H9 (cell line): ENCODE data around the gene SCGB1D2. TPM values are rescaled to one million over a fixed set of nuclear protein-coding genes. Genes with fewer than 3 reads are reported as not detected.

Experiments
- DNase-seq: peaks from one replicate; pipeline ENCODE4 v3.0.0-alpha.2; 2017
- H2AFZ ChIP-seq: one replicate; pipeline ENCODE4 v1.6.1; 2013; ENCODE audit warnings: mild to moderate bottlenecking, low read length, control low read depth, moderate library complexity
- H2AK5ac ChIP-seq: 2 replicates; pipeline ENCODE4 v1.6.1; 2013; ENCODE audit warnings: low read length, control low read depth, mixed read lengths; ENCODE audit not compliant: insufficient read length
- H2BK120ac ChIP-seq: one replicate; pipeline ENCODE4 v1.6.1; 2013; ENCODE audit warnings: low read depth, mild to moderate bottlenecking, low read length, control low read depth, inconsistent platforms; ENCODE audit not compliant: poor library complexity, severe bottlenecking
- H2BK12ac ChIP-seq: 2 replicates; pipeline ENCODE4 v1.6.1; 2013; ENCODE audit warnings: low read length, control low read depth, mixed read lengths, low read depth; ENCODE audit not compliant: insufficient read length
- H2BK15ac ChIP-seq: 2 replicates; pipeline ENCODE4 v1.6.1; 2013; ENCODE audit warnings: low read depth, low read length, control low read depth
- H2BK20ac ChIP-seq: one replicate; pipeline ENCODE4 v1.6.1; 2013; ENCODE audit warnings: low read depth, mild to moderate bottlenecking, low read length, control low read depth, inconsistent platforms; ENCODE audit not compliant: poor library complexity, severe bottlenecking
- H2BK5ac ChIP-seq: 2 replicates; pipeline ENCODE4 v1.6.1; 2013; ENCODE audit warnings: low read length, control low read depth, mixed read lengths; ENCODE audit not compliant: insufficient read length
- H3K14ac ChIP-seq: 2 replicates; pipeline ENCODE4 v1.6.1; 2013; ENCODE audit warnings: low read length, control low read depth; ENCODE audit not compliant: insufficient read depth
- H3K18ac ChIP-seq: 2 replicates; pipeline ENCODE4 v1.6.1; 2013; ENCODE audit warnings: low read depth, mild to moderate bottlenecking, mixed read lengths, low read length, control low read depth; ENCODE audit not compliant: insufficient read length
- H3K23ac ChIP-seq: 2 replicates; pipeline ENCODE4 v1.6.1; 2013; ENCODE audit warnings: low read length, control low read depth, mixed read lengths, low read depth; ENCODE audit not compliant: insufficient read length
- H3K23me2 ChIP-seq: 2 replicates; pipeline ENCODE4 v1.6.1; 2013; ENCODE audit warnings: low read depth, mild to moderate bottlenecking, mixed read lengths, low read length, control low read depth; ENCODE audit not compliant: insufficient read length, poor library complexity, severe bottlenecking
- H3K27ac ChIP-seq: 2 replicates; pipeline ENCODE4 v1.5.1; 2013; ENCODE audit warnings: low read length, control low read depth, mixed read lengths, low read depth; ENCODE audit not compliant: insufficient read length
- H3K27me3 ChIP-seq: 2 replicates; pipeline ENCODE4 v1.6.1; 2013; ENCODE audit warnings: low read length, control low read depth, inconsistent platforms; ENCODE audit not compliant: insufficient read depth
- H3K4ac ChIP-seq: 2 replicates; pipeline ENCODE4 v1.6.1; 2013; ENCODE audit warnings: low read depth, mild to moderate bottlenecking, control low read depth, inconsistent platforms, low read length, moderate library complexity
- H3K4me1 ChIP-seq: 2 replicates; pipeline ENCODE4 v1.6.1; 2013; ENCODE audit warnings: low read length, control low read depth, inconsistent platforms; ENCODE audit not compliant: insufficient read depth
- H3K4me2 ChIP-seq: 2 replicates; pipeline ENCODE4 v1.6.1; 2013; ENCODE audit warnings: low read length, control low read depth, mixed read lengths; ENCODE audit not compliant: insufficient read length, insufficient read depth
- H3K56ac ChIP-seq: 2 replicates; pipeline ENCODE4 v1.6.1; 2013; ENCODE audit warnings: low read depth, mild to moderate bottlenecking, mixed read lengths, low read length, control low read depth; ENCODE audit not compliant: insufficient read length
- H3K79me1 ChIP-seq: 2 replicates; pipeline ENCODE4 v1.6.1; 2013; ENCODE audit warnings: low read depth, mild to moderate bottlenecking, moderate library complexity, low read length, control low read depth, inconsistent platforms; ENCODE audit not compliant: insufficient read depth, poor library complexity, severe bottlenecking
- H3K79me2 ChIP-seq: 2 replicates; pipeline ENCODE4 v1.6.1; 2013; ENCODE audit warnings: low read length, control low read depth, inconsistent platforms; ENCODE audit not compliant: insufficient read depth
- H3K9ac ChIP-seq: 2 replicates; pipeline ENCODE4 v1.6.1; 2013; ENCODE audit warnings: low read length, control low read depth, mixed read lengths; ENCODE audit not compliant: insufficient read length; ENCODE audit errors: extremely low read depth
- H3K9me3 ChIP-seq: one replicate; pipeline ENCODE4 v1.6.1; 2013; ENCODE audit warnings: low read depth, low read length, inconsistent platforms; ENCODE audit not compliant: control insufficient read depth
- H3T11ph ChIP-seq: one replicate; pipeline ENCODE4 v1.6.1; 2013; ENCODE audit warnings: mild to moderate bottlenecking, low read length, control low read depth, inconsistent platforms
- H4K20me1 ChIP-seq: one replicate; pipeline ENCODE4 v1.6.1; 2013; ENCODE audit not compliant: control insufficient read depth, insufficient read length, insufficient read depth
- H4K5ac ChIP-seq: 2 replicates; pipeline ENCODE4 v1.6.1; 2013; ENCODE audit warnings: low read depth, mild to moderate bottlenecking, mixed read lengths, low read length, control low read depth; ENCODE audit not compliant: insufficient read length
- H4K8ac ChIP-seq: replicated peaks from 2 replicates; pipeline ENCODE4 v1.6.1; 2013; ENCODE audit warnings: low read length, control low read depth, mixed read lengths, low read depth; ENCODE audit not compliant: insufficient read length
- H4K91ac ChIP-seq: 2 replicates; pipeline ENCODE4 v1.6.1; 2013; ENCODE audit warnings: low read depth, mild to moderate bottlenecking, moderate library complexity, mixed read lengths, low read length, control low read depth; ENCODE audit not compliant: insufficient read length
- H3K27ac Mint-ChIP-seq, 3 experiments: 2 replicates in 2 of 3; 3 replicates in 1 of 3; pipeline ENCODE4 v1.8.0; 2020 to 2021; ENCODE audit warnings: mixed read lengths in 3 of 3, mild to moderate bottlenecking in 1 of 3, moderate library complexity in 1 of 3
- H3K27me3 Mint-ChIP-seq: 2 replicates; pipeline ENCODE4 v1.8.0; 2021; ENCODE audit warnings: low read depth, mild to moderate bottlenecking, moderate library complexity, mixed read lengths
- H3K36me3 Mint-ChIP-seq, 3 experiments: 2 replicates in 2 of 3; 3 replicates in 1 of 3; pipeline ENCODE4 v1.8.0; 2020 to 2021; ENCODE audit warnings: low read depth in 3 of 3, mixed read lengths in 3 of 3; ENCODE audit not compliant: insufficient read depth in 1 of 3
- H3K4me1 Mint-ChIP-seq, 2 experiments: 2 replicates each; pipeline ENCODE4 v1.8.0; 2020; ENCODE audit warnings: mixed read lengths in 2 of 2
- H3K4me3 Mint-ChIP-seq, 2 experiments: 2 replicates in 1 of 2; 3 replicates in 1 of 2; pipeline ENCODE4 v1.8.0; 2020 to 2021; ENCODE audit warnings: mild to moderate bottlenecking in 2 of 2, mixed read lengths in 2 of 2, moderate library complexity in 1 of 2
- H3K9me3 Mint-ChIP-seq, 2 experiments: 2 replicates in 1 of 2; 3 replicates in 1 of 2; pipeline ENCODE4 v1.8.0; 2020; ENCODE audit warnings: mild to moderate bottlenecking in 2 of 2, mixed read lengths in 2 of 2, moderate library complexity in 1 of 2
- WGBS: extraction: QIAGEN DNeasy Blood & Tissue Kit; methylation state at CpG from one replicate; pipeline ENCODE4 v1.1.7; 2013; ENCODE audit warnings: missing lambda C conversion rate, low lambda C conversion rate, mixed read lengths; ENCODE audit not compliant: insufficient read length; ENCODE audit errors: extremely low coverage; 5-methylcytosine and 5-hydroxymethylcytosine counted together
- total RNA-seq: library from RNA; stranded (reverse); gene quantifications from 2 replicates; pipeline ENCODE4 v1.2.1, GENCODE V29; 2021
- TF ChIP-seq, protein P1 (sequence below): fragments of 200-600 bp; sonication (generic); conservative IDR thresholded peaks from 3 replicates; pipeline ENCODE4 v1.8.0; 2021; ENCODE audit warnings: antibody characterized with exemption, mild to moderate bottlenecking

SCGB1D2 gene
- total RNA-seq, 1 experiment from 2014 or later: not detected

DNA sequence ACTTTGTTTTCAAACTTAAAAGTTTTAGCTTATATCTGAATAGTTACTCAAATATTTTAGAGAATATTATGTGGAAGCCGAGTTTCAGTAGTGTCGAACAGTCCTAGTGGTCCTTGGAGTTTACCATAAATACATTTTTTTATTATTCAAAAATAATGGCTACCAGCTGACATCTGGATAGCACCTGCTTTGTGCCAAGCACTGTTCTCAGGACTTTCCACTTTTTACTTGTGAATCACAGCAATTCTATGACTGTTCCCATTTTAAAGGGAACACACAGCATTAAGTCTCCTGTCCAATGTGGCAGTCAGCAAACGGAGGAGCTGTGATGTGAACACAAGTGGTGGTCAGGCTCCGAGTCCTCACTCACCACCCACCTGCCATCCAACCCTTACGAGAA lies 37.6 kb upstream of the SCGB1D2 start:
- TF ChIP-seq, protein P1, sequence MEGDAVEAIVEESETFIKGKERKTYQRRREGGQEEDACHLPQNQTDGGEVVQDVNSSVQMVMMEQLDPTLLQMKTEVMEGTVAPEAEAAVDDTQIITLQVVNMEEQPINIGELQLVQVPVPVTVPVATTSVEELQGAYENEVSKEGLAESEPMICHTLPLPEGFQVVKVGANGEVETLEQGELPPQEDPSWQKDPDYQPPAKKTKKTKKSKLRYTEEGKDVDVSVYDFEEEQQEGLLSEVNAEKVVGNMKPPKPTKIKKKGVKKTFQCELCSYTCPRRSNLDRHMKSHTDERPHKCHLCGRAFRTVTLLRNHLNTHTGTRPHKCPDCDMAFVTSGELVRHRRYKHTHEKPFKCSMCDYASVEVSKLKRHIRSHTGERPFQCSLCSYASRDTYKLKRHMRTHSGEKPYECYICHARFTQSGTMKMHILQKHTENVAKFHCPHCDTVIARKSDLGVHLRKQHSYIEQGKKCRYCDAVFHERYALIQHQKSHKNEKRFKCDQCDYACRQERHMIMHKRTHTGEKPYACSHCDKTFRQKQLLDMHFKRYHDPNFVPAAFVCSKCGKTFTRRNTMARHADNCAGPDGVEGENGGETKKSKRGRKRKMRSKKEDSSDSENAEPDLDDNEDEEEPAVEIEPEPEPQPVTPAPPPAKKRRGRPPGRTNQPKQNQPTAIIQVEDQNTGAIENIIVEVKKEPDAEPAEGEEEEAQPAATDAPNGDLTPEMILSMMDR: no peak

More for the DNA sequence above, 37.6 kb upstream of the SCGB1D2 start:
- Histone ChIP-seq H3K79me2 (no peaks in the 10 kb centered on the region), H3K4ac (no peak overlapping the region), H2AK5ac (no peak overlapping the region), H3T11ph (no peak overlapping the region), H3K56ac (no peak overlapping the region), H4K20me1 (no peaks in the 10 kb centered on the region), H3K4me2 (no peak overlapping the region), H2BK5ac (no peak overlapping the region), H3K27ac (no peak overlapping the region), H3K9me3 (no peaks in the 10 kb centered on the region), H4K91ac (no peak overlapping the region), H2BK120ac (no peak overlapping the region), H4K5ac (no peak overlapping the region), H3K23me2 (no peaks in the 10 kb centered on the region), H2BK15ac (no peak overlapping the region), H3K18ac (no peak overlapping the region), H2BK12ac (no peak overlapping the region), H3K14ac (no peak overlapping the region), H3K79me1 (no peaks in the 10 kb centered on the region), H3K27me3 (no peaks in the 10 kb centered on the region), H2BK20ac (no peak overlapping the region), H3K23ac (no peak overlapping the region), H3K4me1 (no peaks in the 10 kb centered on the region), H4K8ac (no peak overlapping the region), H2AFZ (no peak overlapping the region), H3K9ac (no peak overlapping the region)
- Mint-ChIP-seq H3K27ac (no peak overlapping the region), H3K36me3 (no peaks in the 10 kb centered on the region), H3K9me3 (no peaks in the 10 kb centered on the region), H3K4me3 (no peak overlapping the region), H3K4me1 (no peaks in the 10 kb centered on the region), H3K27me3 (peaks cover 2% of the 10 kb centered on the region; the same call in 1 of the 2 replicates)
- WGBS: no CpG with 5 or more reads among the region's 5 CpGs
- DNase-seq: no peak
